Tibial artery (tissue), 4 donors: Measurements from ENCODE around the gene NUSAP1.
"Not testable (repeated sequence)": the region's sequence is repeated elsewhere in the genome, so short reads cannot be mapped to it uniquely, and the experiment has no call there.

Experiments used
- DNase-seq, 2 donors: peaks; one replicate each; pipeline ENCODE4 v3.0.0-alpha.2; 2019
- H3K27ac ChIP-seq, 2 donors: fragments of 200-600 bp; sonication (generic) in 1 of 2; 1 replicate in 1 of 2; 2 replicates in 1 of 2; pipeline ENCODE4 v1.5.1; 2018 to 2019; ENCODE audit warnings: mild to moderate bottlenecking in 1 of 2
- H3K27me3 ChIP-seq, 2 donors: fragments of 200-600 bp; sonication (generic) in 1 of 2; one replicate each; pipeline versions ENCODE4 v1.5.1 to v1.6.0; 2016 to 2019
- H3K36me3 ChIP-seq, 3 donors: fragments of 200-600 bp; sonication (generic) in 2 of 3; one replicate each; pipeline ENCODE4 v1.5.1; 2016 to 2019; ENCODE audit warnings: mild to moderate bottlenecking in 2 of 3
- H3K4me1 ChIP-seq, 4 donors: fragments of 200-600 bp; sonication (generic) in 2 of 4; 1 replicate in 3 of 4; 2 replicates in 1 of 4; pipeline ENCODE4 v1.5.1; 2016 to 2019
- H3K4me3 ChIP-seq, 2 donors: fragments of 200-600 bp; sonication (generic) in 1 of 2; 1 replicate in 1 of 2; 2 replicates in 1 of 2; pipeline ENCODE4 v1.5.1; 2018 to 2019; ENCODE audit warnings: mild to moderate bottlenecking in 2 of 2
- H3K9me3 ChIP-seq, 3 donors: fragments of 200-600 bp; sonication (generic) in 1 of 3; one replicate each; pipeline ENCODE4 v1.5.1; 2016 to 2019
- intact Hi-C: fragments of 100-400 bp; cut with DNase I; formaldehyde crosslinking; loops from one replicate; pipeline ENCODE4 v1.15.0; 2023; ENCODE audit warnings: low total_unique reads
- TF ChIP-seq, protein P1 (sequence below), 2 experiments: fragments of 200-600 bp in 1 of 2; fragments of 450-650 bp in 1 of 2; IDR thresholded peaks; one replicate each; pipeline ENCODE4 v1.5.1; 2017 to 2019; ENCODE audit warnings: antibody characterized with exemption in 2 of 2, mild to moderate bottlenecking in 1 of 2, moderate library complexity in 1 of 2

The NUSAP1 gene

DNA sequence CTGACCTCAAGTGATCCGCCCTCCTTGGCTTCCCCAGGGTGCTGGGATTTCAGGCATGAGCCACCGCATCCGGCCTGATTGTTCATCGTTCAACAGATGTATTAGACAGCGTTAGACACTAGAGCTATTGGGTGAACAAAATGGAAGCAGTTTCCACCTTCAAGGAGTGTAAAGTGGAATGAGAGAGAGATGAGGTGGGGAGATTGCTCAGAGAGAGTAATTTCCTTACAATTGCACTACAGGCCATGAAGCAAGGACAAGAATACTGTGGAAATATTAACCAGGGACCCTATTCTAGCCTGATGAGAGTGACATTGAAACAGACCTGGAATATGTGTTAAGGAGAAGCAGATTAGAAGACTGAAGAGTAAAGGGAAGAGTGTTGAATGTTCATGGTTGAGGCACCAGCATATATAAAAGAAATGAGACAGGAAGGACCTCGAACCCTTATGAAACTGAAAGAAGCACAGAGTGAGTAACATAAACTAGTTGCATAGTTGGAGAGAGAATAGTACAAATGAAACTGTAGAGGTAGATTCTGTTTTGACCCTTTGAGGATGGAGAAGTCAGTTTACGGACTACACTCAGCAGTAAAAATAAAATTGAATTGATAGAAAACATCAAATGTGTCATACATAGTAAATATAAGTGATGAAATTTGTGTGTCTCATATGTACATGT, 91.4 kb downstream of the NUSAP1 start:
- intact Hi-C loops: no loop called here

DNA sequence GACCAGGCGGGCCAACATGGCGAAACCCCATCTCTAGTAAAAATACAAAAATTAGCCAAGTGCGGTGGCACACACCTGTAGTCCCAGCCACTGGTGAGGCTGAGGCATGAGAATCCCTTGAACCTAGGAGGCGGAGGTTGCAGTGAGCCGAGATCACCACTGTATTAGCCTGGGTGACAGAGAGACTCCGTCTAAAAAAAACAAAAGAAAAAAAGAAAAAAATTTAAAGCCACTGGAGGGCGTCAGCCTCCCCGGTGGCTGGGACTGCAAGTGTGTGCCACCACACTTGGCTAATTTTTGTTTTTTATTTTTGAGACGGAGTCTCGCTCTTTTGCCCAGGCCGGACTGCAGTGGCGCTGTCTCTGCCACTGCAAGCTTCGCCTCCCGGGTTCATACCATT, 92.1 kb downstream of the NUSAP1 start:
- TF ChIP-seq, protein P1, sequence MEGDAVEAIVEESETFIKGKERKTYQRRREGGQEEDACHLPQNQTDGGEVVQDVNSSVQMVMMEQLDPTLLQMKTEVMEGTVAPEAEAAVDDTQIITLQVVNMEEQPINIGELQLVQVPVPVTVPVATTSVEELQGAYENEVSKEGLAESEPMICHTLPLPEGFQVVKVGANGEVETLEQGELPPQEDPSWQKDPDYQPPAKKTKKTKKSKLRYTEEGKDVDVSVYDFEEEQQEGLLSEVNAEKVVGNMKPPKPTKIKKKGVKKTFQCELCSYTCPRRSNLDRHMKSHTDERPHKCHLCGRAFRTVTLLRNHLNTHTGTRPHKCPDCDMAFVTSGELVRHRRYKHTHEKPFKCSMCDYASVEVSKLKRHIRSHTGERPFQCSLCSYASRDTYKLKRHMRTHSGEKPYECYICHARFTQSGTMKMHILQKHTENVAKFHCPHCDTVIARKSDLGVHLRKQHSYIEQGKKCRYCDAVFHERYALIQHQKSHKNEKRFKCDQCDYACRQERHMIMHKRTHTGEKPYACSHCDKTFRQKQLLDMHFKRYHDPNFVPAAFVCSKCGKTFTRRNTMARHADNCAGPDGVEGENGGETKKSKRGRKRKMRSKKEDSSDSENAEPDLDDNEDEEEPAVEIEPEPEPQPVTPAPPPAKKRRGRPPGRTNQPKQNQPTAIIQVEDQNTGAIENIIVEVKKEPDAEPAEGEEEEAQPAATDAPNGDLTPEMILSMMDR (IDR thresholded peaks at IDR 0.05): no peak
- Histone ChIP-seq H3K36me3 (no peaks in the 10 kb centered on the region), H3K9me3 (no peaks in the 10 kb centered on the region), H3K4me1 (peaks cover 0 to 20% (median 10%) of the 10 kb centered on the region in 4 donors), H3K27ac (no peak overlapping the region), H3K27me3 (no peaks in the 10 kb centered on the region), H3K4me3 (no peak overlapping the region)
- no peak for DNase-seq
- intact Hi-C loops: no loop called here

More for the DNA sequence above, 91.4 kb downstream of the NUSAP1 start:
- no peak for DNase-seq
- Histone ChIP-seq H3K4me1 (peaks cover 0 to 21% (median 10%) of the 10 kb centered on the region in 4 donors), H3K36me3 (no peaks in the 10 kb centered on the region), H3K27me3 (no peaks in the 10 kb centered on the region), H3K9me3 (no peaks in the 10 kb centered on the region), H3K4me3 (no peak overlapping the region), H3K27ac (no peak overlapping the region)
- TF ChIP-seq, protein P1 (IDR thresholded peaks at IDR 0.05): no peak

DNA sequence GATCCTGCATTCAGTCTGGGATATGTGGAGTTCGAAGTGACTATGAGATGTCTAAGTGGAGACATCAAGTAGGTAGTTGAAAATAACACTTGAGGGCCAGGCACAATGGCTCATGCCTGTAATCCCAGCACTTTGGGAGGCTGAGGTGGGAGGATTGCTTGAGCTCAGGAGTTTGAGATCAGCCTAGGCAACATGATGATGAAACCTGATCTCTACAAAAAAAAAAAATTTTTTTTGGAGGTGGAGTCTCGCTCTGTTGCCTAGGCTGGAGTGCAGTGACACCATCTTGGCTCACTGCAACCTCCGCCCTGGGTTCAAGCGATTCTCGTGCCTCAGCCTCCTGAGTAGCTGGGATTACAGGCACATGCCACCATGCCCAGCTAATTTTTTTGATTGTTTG, 93.2 kb downstream of the NUSAP1 start:
- H3K9me3 ChIP-seq, H3K27me3 ChIP-seq, H3K36me3 ChIP-seq, DNase-seq, H3K4me3 ChIP-seq, intact Hi-C loops, H3K27ac ChIP-seq: not testable (repeated sequence)
- peaks cover 0 to 11% (median 4%) of the 10 kb centered on the region in 4 donors for H3K4me1 ChIP-seq

DNA sequence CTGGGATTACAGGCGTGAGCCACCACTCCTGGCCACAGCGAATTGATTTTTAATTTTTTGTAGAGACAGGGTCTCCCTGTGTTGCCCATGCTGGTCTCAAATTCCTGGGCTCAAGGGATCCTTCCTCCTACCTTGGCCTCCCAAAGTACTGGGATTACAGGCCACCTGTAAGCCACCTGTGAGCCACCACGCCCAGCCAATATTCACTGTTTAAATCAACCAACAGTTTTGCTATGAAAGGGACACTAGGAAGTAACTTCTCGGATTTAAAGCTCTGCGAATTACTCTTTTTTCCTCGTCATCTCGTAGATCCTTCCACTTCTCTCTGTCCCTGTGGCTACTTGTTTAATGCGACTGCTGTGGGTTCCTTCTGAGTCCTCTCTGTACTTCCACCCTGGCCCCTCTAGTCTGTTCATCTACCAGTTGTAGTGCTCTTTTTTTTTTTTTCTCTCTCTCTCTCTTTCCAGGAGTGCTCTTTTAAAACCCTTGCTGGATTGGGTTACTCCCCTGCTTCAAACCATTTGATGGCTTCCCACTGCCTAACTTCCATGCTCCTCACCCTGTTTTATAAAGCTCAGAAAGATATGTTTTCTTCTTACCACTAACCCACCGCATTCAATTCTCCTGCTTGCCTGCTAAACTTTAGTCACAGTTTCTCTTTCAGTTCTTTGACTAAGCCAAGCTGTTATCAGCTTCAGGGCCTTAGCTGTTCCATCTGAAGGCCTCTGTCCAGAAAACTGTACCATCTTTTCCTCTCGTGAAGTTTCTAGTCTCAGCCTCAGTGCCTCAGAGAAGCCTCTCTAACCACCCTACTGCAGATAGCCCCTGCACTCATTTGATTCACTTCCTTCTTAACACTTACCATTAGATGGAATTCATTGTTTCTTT, 96.6 kb downstream of the NUSAP1 start:
- intact Hi-C loops: no loop called here

More for the DNA sequence above, 96.6 kb downstream of the NUSAP1 start:
- DNase-seq: no peak
- no peaks in the 10 kb centered on the region for H3K9me3 ChIP-seq
- H3K36me3 ChIP-seq: peaks cover 0 to 9% (median 0%) of the 10 kb centered on the region in 3 donors
- TF ChIP-seq, protein P1 (IDR thresholded peaks at IDR 0.05): no peak
- no peak overlapping the region for H3K27ac ChIP-seq
- no peaks in the 10 kb centered on the region for H3K27me3 ChIP-seq
- no peaks in the 10 kb centered on the region for H3K4me1 ChIP-seq
- no peak overlapping the region for H3K4me3 ChIP-seq
